Measurements from ENCODE around the gene FLOT2. TPM values are rescaled to one million over a fixed set of nuclear protein-coding genes. Genes with fewer than 3 reads are reported as not detected.

Gene FLOT2
- total and polyA plus RNA-seq, 2 donors (not counting 3 experiments of a cell fraction or from before 2014, with no cell fraction given): 169 to 180 TPM

DNA sequence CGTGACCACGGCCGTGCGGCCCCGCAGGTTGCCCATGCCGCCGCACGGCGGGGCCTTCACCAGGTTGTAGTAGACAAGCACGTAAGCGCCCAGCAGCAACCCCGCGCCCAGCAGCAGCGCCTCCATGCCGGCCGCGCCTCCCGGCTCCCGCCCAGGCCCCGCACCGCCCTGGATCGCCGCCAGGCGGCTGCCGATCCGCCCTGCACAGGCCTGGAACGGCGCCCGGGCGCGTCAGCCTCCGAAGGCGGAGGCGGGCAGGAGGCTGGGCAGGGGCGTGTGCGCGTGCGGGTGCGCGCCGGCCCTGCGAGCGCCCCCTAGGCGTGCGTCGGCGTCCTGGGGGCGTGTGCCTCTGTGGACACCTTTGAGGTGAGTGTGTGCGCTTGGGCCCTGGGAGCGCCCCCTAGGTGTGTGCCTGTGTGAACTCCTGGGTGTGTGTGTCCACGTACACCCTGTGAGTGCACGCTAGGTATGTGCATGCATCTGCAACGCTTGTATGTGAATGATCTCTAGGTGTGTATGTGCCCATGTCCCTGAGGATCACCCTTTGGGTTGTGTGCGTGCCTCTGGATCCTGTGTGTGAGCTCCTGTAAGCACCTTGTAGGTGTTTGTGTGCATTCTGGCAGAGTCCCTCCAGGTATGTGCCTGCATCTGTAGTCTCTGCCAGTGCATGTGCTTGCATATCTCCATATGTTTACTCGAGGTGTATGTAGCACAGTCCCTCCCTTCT is 5.4 kb upstream of the FLOT2 start, which contains the start of gene DHRS13:
DHRS13 (minus strand) TSS at position 261 of the 727 bp plus-strand sequence; CDS start at position 126, 135 bp downstream.
- Histone ChIP-seq H3K36me3 (ENCODE audit: control insufficient read depth in 2 of 2, extremely low read depth in 1 of 2, insufficient read depth in 2 of 2, low read length in 2 of 2) (peaks cover 8 to 20% of the 10 kb centered on the region in 2 experiments), H3K4me2 (ENCODE audit: insufficient read depth, low read length) (peak within 1 kb of the TSS; percentile 92), H3K9ac (replicated peaks; ENCODE audit: extremely low read depth, insufficient read depth, low read length) (peak within 1 kb of the TSS; percentile 62), H2AFZ (ENCODE audit: low read depth, low read length) (peak within 1 kb of the TSS; percentile 85), H3K9me1 (replicated peaks; ENCODE audit: control insufficient read depth, extremely low read depth, insufficient read depth, low read length) (no peaks in the 10 kb centered on the region), H3K4me1 (ENCODE audit: control insufficient read depth, extremely low read depth, insufficient read depth, low read length) (peaks cover 13% of the 10 kb centered on the region), H3K9me3 (replicated peaks; ENCODE audit: control insufficient read depth, insufficient read depth, low read length) (no peaks in the 10 kb centered on the region), H3K79me2 (ENCODE audit: control insufficient read depth, insufficient read depth, low read length) (no peaks in the 10 kb centered on the region), H3K27ac (ENCODE audit: insufficient read depth, low read depth, low read length) (peak within 1 kb of the TSS; percentile 15), H3K4me3 (replicated peaks in 1 of 3; ENCODE audit: insufficient read depth in 1 of 3, low read depth in 1 of 3, low read length in 3 of 3) (peak within 1 kb of the TSS; percentile 45 to 67 (median 59)), H3K27me3 (ENCODE audit: control insufficient read depth in 2 of 2, insufficient read depth in 2 of 2, low read length in 2 of 2) (no peaks in the 10 kb centered on the region), H4K20me1 (replicated peaks; ENCODE audit: control insufficient read depth, extremely low read depth, insufficient read depth, low read length) (no peaks in the 10 kb centered on the region)
- dilution Hi-C loops (cut with MboI; ENCODE audit: extremely low pct_ligation_motif_present, low sequenced_read_pairs) (no loop called here), intact Hi-C loops (cut with micrococcal nuclease) (loop anchor here (1.0 to 2.0 kb wide), 3 partner anchors 54 to 176 kb away; partner anchors contain the start of gene TLCD1)
- TF ChIP-seq JUN (IDR thresholded peaks at IDR 0.05; ENCODE audit: borderline replicate concordance, insufficient read depth, insufficient read length, low read depth) (no peak), POLR2A (IDR thresholded peaks at IDR 0.05; ENCODE audit: low read depth, low read length) (no peak), GATA2 (IDR thresholded peaks at IDR 0.05; ENCODE audit: insufficient read depth, insufficient read length, low read depth, low read length) (no peak), EZH2 (IDR thresholded peaks at IDR 0.05; ENCODE audit: borderline replicate concordance, low read depth, low read length, severe bottlenecking) (no peak), FOS (IDR thresholded peaks at IDR 0.05; ENCODE audit: borderline replicate concordance, insufficient read depth, low read length) (no peak), POLR2AphosphoS5 (IDR thresholded peaks at IDR 0.05; ENCODE audit: insufficient read depth, low read depth, low read length) (peak; percentile 93), MYC (IDR thresholded peaks at IDR 0.05; ENCODE audit: low read depth, low read length) (peak; percentile 16)
- TF ChIP-seq, protein P1, sequence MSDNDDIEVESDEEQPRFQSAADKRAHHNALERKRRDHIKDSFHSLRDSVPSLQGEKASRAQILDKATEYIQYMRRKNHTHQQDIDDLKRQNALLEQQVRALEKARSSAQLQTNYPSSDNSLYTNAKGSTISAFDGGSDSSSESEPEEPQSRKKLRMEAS (IDR thresholded peaks at IDR 0.05; ENCODE audit: insufficient read depth, insufficient read length): peak; percentile 4
- TF ChIP-seq, protein P2, sequence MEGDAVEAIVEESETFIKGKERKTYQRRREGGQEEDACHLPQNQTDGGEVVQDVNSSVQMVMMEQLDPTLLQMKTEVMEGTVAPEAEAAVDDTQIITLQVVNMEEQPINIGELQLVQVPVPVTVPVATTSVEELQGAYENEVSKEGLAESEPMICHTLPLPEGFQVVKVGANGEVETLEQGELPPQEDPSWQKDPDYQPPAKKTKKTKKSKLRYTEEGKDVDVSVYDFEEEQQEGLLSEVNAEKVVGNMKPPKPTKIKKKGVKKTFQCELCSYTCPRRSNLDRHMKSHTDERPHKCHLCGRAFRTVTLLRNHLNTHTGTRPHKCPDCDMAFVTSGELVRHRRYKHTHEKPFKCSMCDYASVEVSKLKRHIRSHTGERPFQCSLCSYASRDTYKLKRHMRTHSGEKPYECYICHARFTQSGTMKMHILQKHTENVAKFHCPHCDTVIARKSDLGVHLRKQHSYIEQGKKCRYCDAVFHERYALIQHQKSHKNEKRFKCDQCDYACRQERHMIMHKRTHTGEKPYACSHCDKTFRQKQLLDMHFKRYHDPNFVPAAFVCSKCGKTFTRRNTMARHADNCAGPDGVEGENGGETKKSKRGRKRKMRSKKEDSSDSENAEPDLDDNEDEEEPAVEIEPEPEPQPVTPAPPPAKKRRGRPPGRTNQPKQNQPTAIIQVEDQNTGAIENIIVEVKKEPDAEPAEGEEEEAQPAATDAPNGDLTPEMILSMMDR (IDR thresholded peaks at IDR 0.05; ENCODE audit: extremely low read depth in 1 of 2, insufficient read depth in 1 of 2, low read depth in 1 of 2, low read length in 2 of 2): peak; percentile 87 to 99
- BruUV-seq (replicated peaks): no TSS peak
- CTCF ChIA-PET: interaction anchor here (0.8 to 2.6 kb wide), 22 partner anchors 10 to 214 kb away, joined by 3 to 25 read pairs (median 6); partner anchors contain the start of genes FAM222B and TLCD1
- POLR2A ChIA-PET: no interaction called here
- DNase-seq (ENCODE audit: low read depth, low spot score) (peak; percentile 93), FAIRE-seq (peak; percentile 77)

Data from endothelial cell of umbilical vein (primary cell).